Activated effector memory CD4-positive, alpha-beta T cell treated with Interleukin-2 at 50 U/mL for 16 hours (primary cell): ENCODE results near the gene CDK5RAP2.
"Not testable (repeated sequence)": the region's sequence is repeated elsewhere in the genome, so short reads cannot be mapped to it uniquely, and the experiment has no call there.

Experiments
- DNase-seq: peaks from one replicate; pipeline ENCODE4 v3.0.0-alpha.2; 2020

The CDK5RAP2 gene

GRCh38 chr9:120587328-120587727, 7.4 kb upstream of the CDK5RAP2 start:
- no peak for DNase-seq

GRCh38 chr9:120583958-120584369, 4.0 kb upstream of the CDK5RAP2 start:
- DNase-seq = no peak

GRCh38 chr9:120579139-120580050, 572 bp downstream of the CDK5RAP2 start:
- DNase-seq = no peak

GRCh38 chr9:120574473-120574872, 5.5 kb downstream of the CDK5RAP2 start:
- DNase-seq = no peak

- DNase-seq = no peak
These were observed 7.5 kb downstream of the CDK5RAP2 start for GRCh38 chr9:120572472-120572871.

- no peak for DNase-seq
These were observed 8.3 kb downstream of the CDK5RAP2 start for GRCh38 chr9:120571443-120572257.

GRCh38 chr9:120570296-120570695, 9.7 kb downstream of the CDK5RAP2 start:
- DNase-seq = no peak

- DNase-seq = no peak
These were observed 10.4 kb downstream of the CDK5RAP2 start for GRCh38 chr9:120569556-120569955.

- DNase-seq = no peak
These were observed 11.2 kb downstream of the CDK5RAP2 start for GRCh38 chr9:120568816-120569215.

- DNase-seq = no peak
These were observed 12.1 kb downstream of the CDK5RAP2 start for GRCh38 chr9:120567874-120568273.

GRCh38 chr9:120567081-120567480, 12.9 kb downstream of the CDK5RAP2 start:
- DNase-seq = no peak

- DNase-seq = no peak
These were observed 15.4 kb downstream of the CDK5RAP2 start for GRCh38 chr9:120564589-120564988.

GRCh38 chr9:120562861-120563443, 17.0 kb downstream of the CDK5RAP2 start:
- DNase-seq = no peak

GRCh38 chr9:120561709-120562108, 18.3 kb downstream of the CDK5RAP2 start:
- no peak for DNase-seq

GRCh38 chr9:120559546-120559945, 20.4 kb downstream of the CDK5RAP2 start:
- no peak for DNase-seq

- DNase-seq = no peak
These were observed 21.5 kb downstream of the CDK5RAP2 start for GRCh38 chr9:120558454-120558853.

GRCh38 chr9:120557205-120557604, 22.8 kb downstream of the CDK5RAP2 start:
- DNase-seq = no peak

- no peak for DNase-seq
These were observed 23.2 kb downstream of the CDK5RAP2 start for GRCh38 chr9:120556775-120557174.

GRCh38 chr9:120555839-120556238, 24.1 kb downstream of the CDK5RAP2 start:
- DNase-seq = no peak

GRCh38 chr9:120552210-120552704, 27.7 kb downstream of the CDK5RAP2 start:
- DNase-seq = not testable (repeated sequence)

- no peak for DNase-seq
These were observed 34.0 kb downstream of the CDK5RAP2 start for GRCh38 chr9:120545701-120546550.

GRCh38 chr9:120544441-120544840, 35.5 kb downstream of the CDK5RAP2 start:
- no peak for DNase-seq
